Skeletal muscle tissue (tissue), 4 donors: ENCODE measurements around the gene SS18. TPM values are rescaled to one million over a fixed set of nuclear protein-coding genes. Genes with fewer than 3 reads are reported as not detected.

Source experiments
- H3K27ac ChIP-seq: one replicate; pipeline ENCODE4 v1.7.0; 2013; ENCODE audit warnings: mild to moderate bottlenecking, low read depth, low read length, inconsistent platforms
- H3K27me3 ChIP-seq, 3 donors: one replicate each; pipeline ENCODE4 v1.7.0; 2013; ENCODE audit warnings: low read length in 3 of 3; ENCODE audit not compliant: control insufficient read depth in 3 of 3, insufficient read depth in 3 of 3
- H3K36me3 ChIP-seq, 3 donors: one replicate each; pipeline ENCODE4 v1.7.0; 2013; ENCODE audit warnings: low read length in 3 of 3; ENCODE audit not compliant: control insufficient read depth in 3 of 3, insufficient read depth in 3 of 3
- H3K4me1 ChIP-seq, 3 donors: one replicate each; pipeline ENCODE4 v1.7.0; 2013; ENCODE audit warnings: low read length in 3 of 3, mild to moderate bottlenecking in 3 of 3; ENCODE audit not compliant: control insufficient read depth in 3 of 3, insufficient read depth in 3 of 3
- H3K4me3 ChIP-seq, 3 donors: one replicate each; pipeline ENCODE4 v1.7.0; 2013; ENCODE audit warnings: low read length in 3 of 3
- H3K9ac ChIP-seq, 3 donors: one replicate each; pipeline ENCODE4 v1.7.0; 2013; ENCODE audit warnings: low read length in 3 of 3, mild to moderate bottlenecking in 3 of 3, moderate library complexity in 2 of 3, low read depth in 1 of 3
- H3K9me3 ChIP-seq, 3 donors: one replicate each; pipeline ENCODE4 v1.7.0; 2013; ENCODE audit warnings: low read length in 3 of 3; ENCODE audit not compliant: control insufficient read depth in 3 of 3
- total RNA-seq: library from RNA; depleted of rRNA; stranded (reverse); fragments of >200 nt; gene quantifications from one replicate; pipeline ENCODE4 v1.2.3, GENCODE V29; 2014
- donor health status: Osteomylitis.

SS18 gene
- total RNA-seq, 1 donor from 2014 or later: 55.3 TPM

DNA sequence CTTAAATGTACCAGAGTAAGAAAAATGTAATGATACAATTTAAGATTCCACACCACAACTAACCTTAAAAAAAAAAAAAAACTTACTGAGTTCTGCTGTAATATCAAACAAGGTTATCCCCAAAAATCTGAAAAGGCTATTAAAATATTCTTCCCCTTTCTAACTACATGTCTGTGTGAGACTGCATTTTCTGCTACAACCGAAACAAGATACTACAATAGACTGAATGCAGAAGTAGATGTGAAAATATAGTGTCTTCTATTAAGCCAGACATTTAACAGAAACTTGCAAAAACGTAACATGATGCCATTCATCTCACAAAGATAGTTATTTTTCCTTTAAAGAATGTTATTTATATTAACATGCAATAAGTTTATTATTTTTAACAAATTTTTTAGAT, 16.2 kb downstream of the SS18 start:
- Histone ChIP-seq H3K36me3 (peaks cover 7 to 30% (median 24%) of the 10 kb centered on the region in 3 donors), H3K4me1 (no peaks in the 10 kb centered on the region), H3K4me3 (no peak overlapping the region), H3K27me3 (no peaks in the 10 kb centered on the region), H3K27ac (no peak overlapping the region), H3K9me3 (peaks cover 0 to 5% (median 4%) of the 10 kb centered on the region in 3 donors), H3K9ac (no peak overlapping the region)

DNA sequence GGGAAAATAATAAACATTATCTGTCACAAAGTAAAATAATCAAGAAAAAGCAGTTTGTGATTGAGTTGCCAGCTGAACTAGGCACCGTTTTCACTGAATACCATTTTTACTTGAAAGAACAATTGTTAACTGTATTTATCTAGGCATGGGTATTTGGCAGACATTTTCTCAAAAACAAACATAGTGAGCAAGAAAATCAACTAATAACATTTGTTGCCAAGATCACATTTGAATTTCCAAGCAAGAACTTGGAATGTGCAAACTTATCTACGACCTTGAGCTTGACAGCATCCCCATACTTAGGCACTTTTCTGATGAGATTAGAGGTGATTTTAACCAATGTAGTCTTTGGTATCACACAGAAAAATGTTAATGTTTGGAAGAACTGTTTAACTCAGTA, 16.7 kb downstream of the SS18 start:
- H3K27ac ChIP-seq: no peak overlapping the region
- H3K36me3 ChIP-seq: peaks cover 7 to 31% (median 24%) of the 10 kb centered on the region in 3 donors
- H3K9me3 ChIP-seq: peaks cover 0 to 5% (median 4%) of the 10 kb centered on the region in 3 donors
- H3K4me3 ChIP-seq: no peak overlapping the region
- H3K9ac ChIP-seq: no peak overlapping the region
- no peaks in the 10 kb centered on the region for H3K4me1 ChIP-seq
- no peaks in the 10 kb centered on the region for H3K27me3 ChIP-seq

DNA sequence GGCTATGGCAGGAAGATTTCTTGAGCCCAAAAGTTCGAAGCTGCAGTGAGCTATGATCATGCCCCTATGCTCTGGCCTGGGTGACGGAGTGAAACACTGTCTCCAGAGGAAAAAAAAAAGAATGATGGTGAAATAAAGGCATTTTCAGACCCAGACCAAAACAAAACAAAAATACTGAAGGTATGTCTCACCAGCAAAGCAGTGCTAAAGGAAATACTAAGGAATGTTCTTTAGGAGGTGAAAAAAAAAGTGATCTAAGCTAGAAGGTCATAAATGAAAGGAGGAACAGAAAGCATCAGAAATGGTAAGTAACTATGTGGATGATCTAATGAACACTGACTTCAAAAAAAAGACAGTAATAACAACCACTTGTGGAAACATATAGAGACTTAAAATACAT, 18.7 kb downstream of the SS18 start:
- H3K9ac ChIP-seq: no peak overlapping the region
- H3K4me1 ChIP-seq: no peaks in the 10 kb centered on the region
- no peak overlapping the region for H3K27ac ChIP-seq
- H3K36me3 ChIP-seq: peaks cover 11 to 36% (median 32%) of the 10 kb centered on the region in 3 donors
- H3K27me3 ChIP-seq: no peaks in the 10 kb centered on the region
- H3K4me3 ChIP-seq: no peak overlapping the region
- peaks cover 0 to 5% (median 4%) of the 10 kb centered on the region in 3 donors for H3K9me3 ChIP-seq

DNA sequence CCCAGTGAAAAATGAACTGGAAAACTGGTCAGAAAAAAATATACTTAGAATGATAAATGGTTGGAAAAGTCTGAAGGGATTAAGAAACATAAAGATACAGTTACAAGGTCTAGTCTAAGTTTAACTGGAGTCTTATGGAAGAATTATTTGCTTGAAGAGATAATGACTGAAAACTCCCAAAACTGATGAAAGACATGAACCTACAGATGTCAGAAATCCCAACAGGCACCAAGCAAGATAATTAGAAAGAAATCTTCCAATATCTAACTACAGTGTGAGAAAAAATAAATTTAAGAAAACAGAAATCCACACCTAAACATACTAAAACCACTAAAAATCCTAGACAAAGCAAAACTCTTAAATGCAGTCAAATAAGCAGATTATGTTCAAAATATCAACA, 19.4 kb downstream of the SS18 start:
- H3K4me1 ChIP-seq: no peaks in the 10 kb centered on the region
- no peak overlapping the region for H3K9ac ChIP-seq
- no peaks in the 10 kb centered on the region for H3K27me3 ChIP-seq
- H3K27ac ChIP-seq: no peak overlapping the region
- H3K9me3 ChIP-seq: peaks cover 0 to 5% (median 4%) of the 10 kb centered on the region in 3 donors
- peaks cover 11 to 35% (median 28%) of the 10 kb centered on the region in 3 donors for H3K36me3 ChIP-seq
- H3K4me3 ChIP-seq: no peak overlapping the region

DNA sequence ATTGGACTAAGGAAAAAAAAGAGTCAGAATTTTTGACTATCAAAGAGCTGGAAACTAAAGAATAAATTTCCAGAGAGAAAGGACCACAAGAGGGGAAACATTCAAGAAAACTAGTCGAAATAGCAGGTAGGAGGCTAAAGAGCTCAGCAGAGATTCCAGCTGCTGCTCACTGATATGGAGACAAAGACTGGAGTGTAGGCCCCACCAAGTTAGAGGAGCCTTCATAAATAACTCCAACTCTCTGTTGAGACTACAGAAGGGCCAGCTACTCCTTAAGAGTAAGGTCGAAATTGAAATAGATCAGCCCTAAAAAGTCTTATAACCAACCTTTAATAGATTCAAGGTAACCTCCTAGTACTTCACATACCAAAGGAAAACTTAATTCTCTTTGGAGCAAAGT, 31.1 kb downstream of the SS18 start:
- H3K4me1 ChIP-seq: no peaks in the 10 kb centered on the region
- no peak overlapping the region for H3K4me3 ChIP-seq
- H3K9me3 ChIP-seq: no peaks in the 10 kb centered on the region
- peaks cover 9 to 18% (median 13%) of the 10 kb centered on the region in 3 donors for H3K36me3 ChIP-seq
- H3K9ac ChIP-seq: no peak overlapping the region
- H3K27ac ChIP-seq: no peak overlapping the region
- H3K27me3 ChIP-seq: no peaks in the 10 kb centered on the region

DNA sequence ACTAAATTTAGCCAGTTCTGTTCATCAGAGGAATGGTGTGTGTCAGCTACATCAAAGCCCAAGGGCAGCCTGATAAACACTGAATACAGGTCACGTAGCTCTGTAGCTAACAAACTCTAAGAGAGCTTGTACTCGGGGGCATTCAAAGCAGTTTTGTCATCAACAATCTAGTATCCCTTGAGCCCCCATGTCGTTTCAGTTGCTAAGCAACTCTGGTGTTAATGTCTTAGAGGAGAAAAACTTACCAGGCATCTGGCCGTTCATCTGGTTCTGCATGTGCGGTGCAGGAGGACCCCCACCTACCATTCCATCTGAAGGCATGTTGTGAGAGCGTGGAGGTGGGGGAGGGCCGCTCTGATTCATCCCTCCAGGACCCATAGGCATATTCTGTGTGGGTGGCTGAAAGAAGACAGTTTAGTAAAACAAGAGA, 33.1 kb downstream of the SS18 start:
- no peak overlapping the region for H3K27ac ChIP-seq
- H3K27me3 ChIP-seq: no peaks in the 10 kb centered on the region
- no peaks in the 10 kb centered on the region for H3K9me3 ChIP-seq
- H3K36me3 ChIP-seq: peaks cover 9 to 21% (median 16%) of the 10 kb centered on the region in 3 donors
- no peaks in the 10 kb centered on the region for H3K4me1 ChIP-seq
- no peak overlapping the region for H3K9ac ChIP-seq
- no peak overlapping the region for H3K4me3 ChIP-seq

DNA sequence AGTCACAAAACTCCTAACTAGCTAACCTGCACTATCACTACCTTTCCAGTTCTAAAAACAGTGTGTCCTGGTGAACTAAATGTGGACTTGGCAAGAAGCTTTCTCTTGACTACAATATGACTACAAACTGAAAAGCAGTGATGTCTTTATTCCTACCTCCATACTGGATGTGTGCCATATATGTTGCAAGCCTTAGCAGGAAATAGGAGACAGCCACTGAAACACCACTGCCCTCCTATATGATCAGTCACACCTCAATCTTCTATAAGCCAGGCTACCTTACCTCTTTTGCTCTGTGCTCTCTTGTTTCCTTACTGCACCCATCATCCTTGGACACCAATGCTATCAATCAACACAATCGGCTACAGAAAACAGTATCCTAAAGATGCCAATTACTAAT, 34.1 kb downstream of the SS18 start:
- H3K36me3 ChIP-seq: peaks cover 9 to 17% (median 16%) of the 10 kb centered on the region in 3 donors
- H3K27me3 ChIP-seq: no peaks in the 10 kb centered on the region
- H3K4me3 ChIP-seq: no peak overlapping the region
- no peaks in the 10 kb centered on the region for H3K9me3 ChIP-seq
- no peaks in the 10 kb centered on the region for H3K4me1 ChIP-seq
- no peak overlapping the region for H3K27ac ChIP-seq
- no peak overlapping the region for H3K9ac ChIP-seq

DNA sequence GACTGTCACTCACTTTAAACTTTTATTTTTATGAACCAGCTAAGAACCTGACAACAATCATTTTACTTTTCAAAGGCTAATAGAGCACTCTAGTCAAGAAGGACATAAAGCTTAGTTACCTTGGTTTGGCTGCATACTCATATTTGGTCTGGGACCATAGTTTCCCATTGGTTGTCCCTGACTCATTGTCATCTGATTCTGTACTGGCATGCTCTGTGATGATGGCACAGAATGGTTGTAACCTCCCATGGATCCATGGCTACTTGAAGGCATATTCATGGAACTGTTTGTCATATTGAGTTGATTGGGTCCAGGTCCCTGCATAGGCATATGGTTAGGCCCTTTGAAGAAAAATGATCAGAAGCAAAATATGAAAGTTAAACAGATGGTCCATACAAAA, 37.9 kb downstream of the SS18 start:
- no peaks in the 10 kb centered on the region for H3K27me3 ChIP-seq
- no peaks in the 10 kb centered on the region for H3K4me1 ChIP-seq
- H3K36me3 ChIP-seq: peaks cover 9 to 18% (median 16%) of the 10 kb centered on the region in 3 donors
- no peaks in the 10 kb centered on the region for H3K9me3 ChIP-seq
- no peak overlapping the region for H3K27ac ChIP-seq
- H3K9ac ChIP-seq: no peak overlapping the region
- H3K4me3 ChIP-seq: no peak overlapping the region

DNA sequence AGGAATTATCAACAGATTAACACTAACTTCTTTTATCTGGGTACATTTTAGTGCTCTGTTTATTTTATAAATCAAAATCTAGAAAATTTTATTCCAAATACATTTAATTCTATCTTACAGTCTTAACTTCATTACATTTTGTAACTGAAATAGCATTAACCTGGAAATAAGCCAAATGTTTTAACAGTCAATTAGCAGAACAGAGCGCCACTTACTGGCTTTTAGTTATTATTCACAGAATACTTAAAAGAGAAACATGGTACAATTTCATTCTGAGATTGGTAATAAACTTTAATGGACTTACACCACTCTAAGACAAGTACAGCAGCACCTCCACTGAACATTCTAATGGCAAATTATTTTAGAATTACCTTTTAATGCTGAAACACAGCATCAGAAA, 38.6 kb downstream of the SS18 start:
- Histone ChIP-seq H3K4me3 (no peak overlapping the region), H3K36me3 (peaks cover 5 to 13% (median 13%) of the 10 kb centered on the region in 3 donors), H3K27ac (no peak overlapping the region), H3K9me3 (no peaks in the 10 kb centered on the region), H3K27me3 (no peaks in the 10 kb centered on the region), H3K4me1 (no peaks in the 10 kb centered on the region), H3K9ac (no peak overlapping the region)

DNA sequence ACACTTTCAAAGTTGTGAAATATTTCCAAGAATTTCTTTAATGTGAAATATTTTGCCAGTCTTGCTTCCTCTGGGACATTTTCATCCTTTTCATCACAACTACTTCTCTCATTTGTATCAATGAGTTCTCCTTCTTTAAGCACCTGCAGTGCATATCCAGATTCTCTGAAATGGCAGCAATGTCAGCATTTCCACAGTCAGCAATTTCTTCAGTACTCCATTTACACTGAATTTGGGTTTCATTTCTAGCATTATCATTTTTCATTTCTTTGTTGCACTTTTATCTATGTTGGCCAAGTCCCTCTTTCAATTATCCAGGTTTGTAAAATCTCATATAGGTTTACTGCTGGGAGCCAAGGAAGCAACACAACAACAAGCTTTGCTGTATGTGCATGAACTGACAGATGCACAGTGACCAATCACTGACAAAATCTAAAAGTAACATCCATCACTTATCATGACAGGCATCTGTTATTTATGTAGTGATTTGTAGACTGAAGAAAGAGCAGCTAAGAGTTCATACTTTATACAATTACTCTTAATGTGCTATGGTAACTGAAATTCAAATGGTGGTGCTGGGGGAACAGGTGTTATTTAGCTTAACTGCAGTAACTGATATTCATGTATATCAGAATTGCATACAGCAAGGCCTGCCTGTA, 43.9 kb downstream of the SS18 start:
- Histone ChIP-seq H3K9ac (no peak overlapping the region), H3K36me3 (peaks cover 0 to 4% (median 3%) of the 10 kb centered on the region in 3 donors), H3K9me3 (no peaks in the 10 kb centered on the region), H3K27me3 (no peaks in the 10 kb centered on the region), H3K4me3 (no peak overlapping the region), H3K4me1 (no peaks in the 10 kb centered on the region), H3K27ac (no peak overlapping the region)
